K562 (cell line): ENCODE data around the gene A1BG. TPM values are rescaled to one million over a fixed set of nuclear protein-coding genes. Genes with fewer than 3 reads are reported as not detected.

ENCODE experiments used
- DNMT1 ChIP-seq: fragments of 450-650 bp; IDR thresholded peaks from 2 replicates; pipeline ENCODE4 v1.6.1; 2016; ENCODE audit warnings: antibody characterized with exemption, mild to moderate bottlenecking
- GTF2E2 ChIP-seq: fragments of 200-800 bp; sonication (Bioruptor generic); IDR thresholded peaks from 2 replicates; pipeline ENCODE4 v1.6.1; 2016; ENCODE audit warnings: missing genetic modification characterization, missing compliant biosample characterization
- MEIS2 ChIP-seq: fragments of 450-650 bp; IDR thresholded peaks from 2 replicates; pipeline ENCODE4 v1.6.1; 2014; ENCODE audit warnings: mild to moderate bottlenecking; ENCODE audit not compliant: partially characterized antibody
- PML ChIP-seq: IDR thresholded peaks from 2 replicates; pipeline ENCODE4 v1.6.1; 2012; ENCODE audit warnings: low read length, inconsistent platforms
- ZNF121 ChIP-seq: sonication (generic); formaldehyde crosslinking; conservative IDR thresholded peaks from 2 replicates; pipeline ENCODE4 v1.8.0; 2022; ENCODE audit warnings: missing genetic modification reagents
- ZNF23 ChIP-seq: fragments of 250-450 bp; sonication (Bioruptor Pico); IDR thresholded peaks from 2 replicates; pipeline ENCODE4 v1.4.0; 2020; ENCODE audit warnings: mild to moderate bottlenecking
- ZNF785 ChIP-seq: fragments of 250-450 bp; sonication (Bioruptor Pico); IDR thresholded peaks from 2 replicates; pipeline ENCODE4 v1.4.0; 2020; ENCODE audit warnings: mild to moderate bottlenecking
- polyA plus RNA-seq, 8 experiments: library from polyadenylated mRNA; depleted of rRNA in 4 of 8; stranded (reverse) in 5 of 8; unstranded in 3 of 8; fragments of >200 nt; fragmentation: Nextera tagmentation in 2 of 8; fragmentation: Illumina TruSeq in 1 of 8; extraction: Ambion mirVana in 2 of 8; extraction: Trizol in 1 of 8; gene quantifications; 2 replicates each; pipeline versions ENCODE4 v1.2.1 to v1.2.3, GENCODE V29; 2011 to 2014; ENCODE audit warnings: inconsistent platforms in 1 of 8, missing spikeins in 1 of 8
- total RNA-seq, 7 experiments: library from RNA; depleted of rRNA in 6 of 7; stranded (reverse); fragments of >200 nt in 6 of 7; fragmentation: Illumina TruSeq in 2 of 7; extraction: Trizol in 2 of 7; gene quantifications; 2 replicates each; pipeline versions ENCODE4 v1.2.1 to v1.2.3, GENCODE V29; 2011 to 2021; ENCODE audit warnings: low replicate concordance in 1 of 7
- TF ChIP-seq, protein P1 (sequence below): fragments of 450-650 bp; IDR thresholded peaks from 2 replicates; pipeline ENCODE4 v1.6.1; 2017; ENCODE audit warnings: antibody characterized with exemption, mild to moderate bottlenecking
- TF ChIP-seq, protein P2 (sequence below): fragments of 450-650 bp; IDR thresholded peaks from 2 replicates; pipeline ENCODE4 v1.6.1; 2016
- TF ChIP-seq, protein P3 (sequence below): fragments of 200-800 bp; sonication (Bioruptor generic); IDR thresholded peaks from 2 replicates; pipeline ENCODE4 v1.6.1; 2017; ENCODE audit warnings: missing genetic modification characterization, missing compliant biosample characterization
- TF ChIP-seq, protein P4 (sequence below), 2 experiments: fragments of 450-650 bp; IDR thresholded peaks; 2 replicates each; pipeline ENCODE4 v1.6.1; 2016
- TF ChIP-seq, protein P5 (sequence below): sonication (generic); formaldehyde crosslinking; IDR thresholded peaks from 2 replicates; pipeline ENCODE4 v1.8.0; 2022; ENCODE audit warnings: mild to moderate bottlenecking, missing genetic modification reagents

The A1BG gene
- total and polyA plus RNA-seq, 9 of the 15 experiments (the other 6 are each of a cell fraction or from before 2014, with no cell fraction given) = 0.10 to 19.8 (median 2.6) TPM

DNA sequence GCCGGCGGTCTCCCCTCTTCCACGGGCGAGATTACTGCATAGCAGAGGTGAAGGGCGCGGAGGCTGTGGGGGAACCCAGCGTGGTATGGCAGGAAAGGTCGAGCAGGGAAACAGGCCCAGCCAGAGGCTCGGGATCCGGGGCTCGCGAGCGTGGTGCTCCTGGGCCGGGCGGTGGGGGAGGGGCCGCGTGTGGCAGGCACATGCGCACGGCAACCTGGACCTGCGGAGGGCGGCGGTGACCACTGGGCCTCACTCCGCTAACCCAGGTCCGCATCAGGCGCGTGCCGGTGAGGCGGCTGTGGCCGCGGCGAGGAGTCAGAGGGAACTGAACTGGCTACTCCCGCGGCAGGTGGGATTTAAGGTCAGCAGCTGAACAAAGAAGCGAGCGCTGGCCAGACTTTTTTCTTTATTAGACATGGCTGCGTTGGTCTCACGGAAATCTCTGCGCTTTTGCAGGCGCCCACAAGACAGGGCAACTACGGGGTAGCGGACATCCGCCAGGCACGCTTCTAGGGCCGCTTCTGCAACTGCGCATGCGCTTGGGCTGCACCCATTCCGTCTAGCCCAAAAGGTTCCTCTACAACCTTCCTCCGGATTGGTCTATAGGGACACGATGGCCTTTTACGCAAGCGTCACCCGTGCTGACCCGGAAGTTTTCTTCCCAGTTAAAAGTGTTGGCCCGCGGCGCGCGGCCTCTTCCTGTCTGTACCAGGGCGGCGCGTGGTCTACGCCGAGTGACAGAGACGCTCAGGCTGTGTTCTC lies 33.5 kb upstream of the A1BG start, which contains the start of gene RPS5 (continued):
- TF ChIP-seq, protein P1, sequence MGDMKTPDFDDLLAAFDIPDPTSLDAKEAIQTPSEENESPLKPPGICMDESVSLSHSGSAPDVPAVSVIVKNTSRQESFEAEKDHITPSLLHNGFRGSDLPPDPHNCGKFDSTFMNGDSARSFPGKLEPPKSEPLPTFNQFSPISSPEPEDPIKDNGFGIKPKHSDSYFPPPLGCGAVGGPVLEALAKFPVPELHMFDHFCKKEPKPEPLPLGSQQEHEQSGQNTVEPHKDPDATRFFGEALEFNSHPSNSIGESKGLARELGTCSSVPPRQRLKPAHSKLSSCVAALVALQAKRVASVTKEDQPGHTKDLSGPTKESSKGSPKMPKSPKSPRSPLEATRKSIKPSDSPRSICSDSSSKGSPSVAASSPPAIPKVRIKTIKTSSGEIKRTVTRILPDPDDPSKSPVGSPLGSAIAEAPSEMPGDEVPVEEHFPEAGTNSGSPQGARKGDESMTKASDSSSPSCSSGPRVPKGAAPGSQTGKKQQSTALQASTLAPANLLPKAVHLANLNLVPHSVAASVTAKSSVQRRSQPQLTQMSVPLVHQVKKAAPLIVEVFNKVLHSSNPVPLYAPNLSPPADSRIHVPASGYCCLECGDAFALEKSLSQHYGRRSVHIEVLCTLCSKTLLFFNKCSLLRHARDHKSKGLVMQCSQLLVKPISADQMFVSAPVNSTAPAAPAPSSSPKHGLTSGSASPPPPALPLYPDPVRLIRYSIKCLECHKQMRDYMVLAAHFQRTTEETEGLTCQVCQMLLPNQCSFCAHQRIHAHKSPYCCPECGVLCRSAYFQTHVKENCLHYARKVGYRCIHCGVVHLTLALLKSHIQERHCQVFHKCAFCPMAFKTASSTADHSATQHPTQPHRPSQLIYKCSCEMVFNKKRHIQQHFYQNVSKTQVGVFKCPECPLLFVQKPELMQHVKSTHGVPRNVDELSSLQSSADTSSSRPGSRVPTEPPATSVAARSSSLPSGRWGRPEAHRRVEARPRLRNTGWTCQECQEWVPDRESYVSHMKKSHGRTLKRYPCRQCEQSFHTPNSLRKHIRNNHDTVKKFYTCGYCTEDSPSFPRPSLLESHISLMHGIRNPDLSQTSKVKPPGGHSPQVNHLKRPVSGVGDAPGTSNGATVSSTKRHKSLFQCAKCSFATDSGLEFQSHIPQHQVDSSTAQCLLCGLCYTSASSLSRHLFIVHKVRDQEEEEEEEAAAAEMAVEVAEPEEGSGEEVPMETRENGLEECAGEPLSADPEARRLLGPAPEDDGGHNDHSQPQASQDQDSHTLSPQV = peak; percentile 94
- TF ChIP-seq MEIS2 = peak; percentile 81
- TF ChIP-seq, protein P2, sequence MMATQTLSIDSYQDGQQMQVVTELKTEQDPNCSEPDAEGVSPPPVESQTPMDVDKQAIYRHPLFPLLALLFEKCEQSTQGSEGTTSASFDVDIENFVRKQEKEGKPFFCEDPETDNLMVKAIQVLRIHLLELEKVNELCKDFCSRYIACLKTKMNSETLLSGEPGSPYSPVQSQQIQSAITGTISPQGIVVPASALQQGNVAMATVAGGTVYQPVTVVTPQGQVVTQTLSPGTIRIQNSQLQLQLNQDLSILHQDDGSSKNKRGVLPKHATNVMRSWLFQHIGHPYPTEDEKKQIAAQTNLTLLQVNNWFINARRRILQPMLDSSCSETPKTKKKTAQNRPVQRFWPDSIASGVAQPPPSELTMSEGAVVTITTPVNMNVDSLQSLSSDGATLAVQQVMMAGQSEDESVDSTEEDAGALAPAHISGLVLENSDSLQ = 0 out of 2 replicates have a peak, but pooled peaks have one; percentile 33
- TF ChIP-seq, protein P3, sequence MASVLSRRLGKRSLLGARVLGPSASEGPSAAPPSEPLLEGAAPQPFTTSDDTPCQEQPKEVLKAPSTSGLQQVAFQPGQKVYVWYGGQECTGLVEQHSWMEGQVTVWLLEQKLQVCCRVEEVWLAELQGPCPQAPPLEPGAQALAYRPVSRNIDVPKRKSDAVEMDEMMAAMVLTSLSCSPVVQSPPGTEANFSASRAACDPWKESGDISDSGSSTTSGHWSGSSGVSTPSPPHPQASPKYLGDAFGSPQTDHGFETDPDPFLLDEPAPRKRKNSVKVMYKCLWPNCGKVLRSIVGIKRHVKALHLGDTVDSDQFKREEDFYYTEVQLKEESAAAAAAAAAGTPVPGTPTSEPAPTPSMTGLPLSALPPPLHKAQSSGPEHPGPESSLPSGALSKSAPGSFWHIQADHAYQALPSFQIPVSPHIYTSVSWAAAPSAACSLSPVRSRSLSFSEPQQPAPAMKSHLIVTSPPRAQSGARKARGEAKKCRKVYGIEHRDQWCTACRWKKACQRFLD (CRISPR knock-in tag) = peak; percentile 94
- peak; percentile 95 for TF ChIP-seq GTF2E2
- TF ChIP-seq ZNF785 (CRISPR knock-in tag) = no peak
- TF ChIP-seq DNMT1 = no peak
- peak; percentile 61 for TF ChIP-seq PML
- TF ChIP-seq, protein P4, sequence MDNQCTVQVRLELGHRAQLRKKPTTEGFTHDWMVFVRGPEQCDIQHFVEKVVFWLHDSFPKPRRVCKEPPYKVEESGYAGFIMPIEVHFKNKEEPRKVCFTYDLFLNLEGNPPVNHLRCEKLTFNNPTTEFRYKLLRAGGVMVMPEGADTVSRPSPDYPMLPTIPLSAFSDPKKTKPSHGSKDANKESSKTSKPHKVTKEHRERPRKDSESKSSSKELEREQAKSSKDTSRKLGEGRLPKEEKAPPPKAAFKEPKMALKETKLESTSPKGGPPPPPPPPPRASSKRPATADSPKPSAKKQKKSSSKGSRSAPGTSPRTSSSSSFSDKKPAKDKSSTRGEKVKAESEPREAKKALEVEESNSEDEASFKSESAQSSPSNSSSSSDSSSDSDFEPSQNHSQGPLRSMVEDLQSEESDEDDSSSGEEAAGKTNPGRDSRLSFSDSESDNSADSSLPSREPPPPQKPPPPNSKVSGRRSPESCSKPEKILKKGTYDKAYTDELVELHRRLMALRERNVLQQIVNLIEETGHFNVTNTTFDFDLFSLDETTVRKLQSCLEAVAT (IDR thresholded peaks at IDR 0.05) = peak; percentile 63 to 74; a peak in 1 of 4 replicates
- TF ChIP-seq ZNF121 (CRISPR knock-in tag) = no peak
- TF ChIP-seq, protein P5, sequence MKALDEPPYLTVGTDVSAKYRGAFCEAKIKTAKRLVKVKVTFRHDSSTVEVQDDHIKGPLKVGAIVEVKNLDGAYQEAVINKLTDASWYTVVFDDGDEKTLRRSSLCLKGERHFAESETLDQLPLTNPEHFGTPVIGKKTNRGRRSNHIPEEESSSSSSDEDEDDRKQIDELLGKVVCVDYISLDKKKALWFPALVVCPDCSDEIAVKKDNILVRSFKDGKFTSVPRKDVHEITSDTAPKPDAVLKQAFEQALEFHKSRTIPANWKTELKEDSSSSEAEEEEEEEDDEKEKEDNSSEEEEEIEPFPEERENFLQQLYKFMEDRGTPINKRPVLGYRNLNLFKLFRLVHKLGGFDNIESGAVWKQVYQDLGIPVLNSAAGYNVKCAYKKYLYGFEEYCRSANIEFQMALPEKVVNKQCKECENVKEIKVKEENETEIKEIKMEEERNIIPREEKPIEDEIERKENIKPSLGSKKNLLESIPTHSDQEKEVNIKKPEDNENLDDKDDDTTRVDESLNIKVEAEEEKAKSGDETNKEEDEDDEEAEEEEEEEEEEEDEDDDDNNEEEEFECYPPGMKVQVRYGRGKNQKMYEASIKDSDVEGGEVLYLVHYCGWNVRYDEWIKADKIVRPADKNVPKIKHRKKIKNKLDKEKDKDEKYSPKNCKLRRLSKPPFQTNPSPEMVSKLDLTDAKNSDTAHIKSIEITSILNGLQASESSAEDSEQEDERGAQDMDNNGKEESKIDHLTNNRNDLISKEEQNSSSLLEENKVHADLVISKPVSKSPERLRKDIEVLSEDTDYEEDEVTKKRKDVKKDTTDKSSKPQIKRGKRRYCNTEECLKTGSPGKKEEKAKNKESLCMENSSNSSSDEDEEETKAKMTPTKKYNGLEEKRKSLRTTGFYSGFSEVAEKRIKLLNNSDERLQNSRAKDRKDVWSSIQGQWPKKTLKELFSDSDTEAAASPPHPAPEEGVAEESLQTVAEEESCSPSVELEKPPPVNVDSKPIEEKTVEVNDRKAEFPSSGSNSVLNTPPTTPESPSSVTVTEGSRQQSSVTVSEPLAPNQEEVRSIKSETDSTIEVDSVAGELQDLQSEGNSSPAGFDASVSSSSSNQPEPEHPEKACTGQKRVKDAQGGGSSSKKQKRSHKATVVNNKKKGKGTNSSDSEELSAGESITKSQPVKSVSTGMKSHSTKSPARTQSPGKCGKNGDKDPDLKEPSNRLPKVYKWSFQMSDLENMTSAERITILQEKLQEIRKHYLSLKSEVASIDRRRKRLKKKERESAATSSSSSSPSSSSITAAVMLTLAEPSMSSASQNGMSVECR (CRISPR knock-in tag) = peak; percentile 47; the same call in 1 of the 2 replicates
- TF ChIP-seq ZNF23 (CRISPR knock-in tag) = no peak
